Left forelimb (tissue), 1 donor: ENCODE measurements around the gene ZIC1.

Source experiments
- DNase-seq: peaks from one replicate; pipeline ENCODE4 v3.0.0-alpha.2; 2018; ENCODE audit warnings: low spot score

ZIC1 gene

GRCh38 chr3:147395899-147396711, 13.1 kb upstream of the ZIC1 start:
- DNase-seq, result no peak

GRCh38 chr3:147396712-147397046, 12.5 kb upstream of the ZIC1 start:
- no peak for DNase-seq

GRCh38 chr3:147397155-147397874, 11.8 kb upstream of the ZIC1 start:
- DNase-seq, result no peak

- DNase-seq, result no peak
Observed at GRCh38 chr3:147397875-147398812, 11.0 kb upstream of the ZIC1 start.

GRCh38 chr3:147398813-147399534, 10.2 kb upstream of the ZIC1 start:
- no peak for DNase-seq

GRCh38 chr3:147400111-147400510, 9.1 kb upstream of the ZIC1 start:
- DNase-seq, result no peak

- no peak for DNase-seq
Observed at GRCh38 chr3:147400999-147401398, 8.2 kb upstream of the ZIC1 start.

GRCh38 chr3:147401421-147401820, 7.7 kb upstream of the ZIC1 start:
- DNase-seq, result no peak

GRCh38 chr3:147402159-147402558, 7.0 kb upstream of the ZIC1 start:
- DNase-seq, result no peak

- no peak for DNase-seq
Observed at GRCh38 chr3:147403511-147403910, 5.7 kb upstream of the ZIC1 start.

GRCh38 chr3:147404000-147404799, 5.0 kb upstream of the ZIC1 start:
- peak; percentile 57 for DNase-seq

- DNase-seq, result no peak
Observed at GRCh38 chr3:147404800-147405230, 4.3 kb upstream of the ZIC1 start.

- peak; percentile 57 for DNase-seq
Observed at GRCh38 chr3:147405231-147406027, 3.7 kb upstream of the ZIC1 start.

- DNase-seq, result peak; percentile 58
Observed at GRCh38 chr3:147406028-147406931, 2.9 kb upstream of the ZIC1 start, which contains the start of gene ZIC4. Gene ZIC4, minus strand, starts transcription at chr3:147406543. Its CDS starts 3,746 bp downstream, at chr3:147402797.

- DNase-seq, result peak; percentile 66
Observed at GRCh38 chr3:147407114-147407497, 2.1 kb upstream of the ZIC1 start.

GRCh38 chr3:147407498-147408187, 1.5 kb upstream of the ZIC1 start:
- peak; percentile 64 for DNase-seq

- peak; percentile 60 for DNase-seq
Observed at GRCh38 chr3:147408188-147409100, 721 bp upstream of the ZIC1 start.
